ENCODE results near the gene SMIM23.
"Not testable (repeated sequence)": the region's sequence is repeated elsewhere in the genome, so short reads cannot be mapped to it uniquely, and the experiment has no call there.

Gene SMIM23

DNA sequence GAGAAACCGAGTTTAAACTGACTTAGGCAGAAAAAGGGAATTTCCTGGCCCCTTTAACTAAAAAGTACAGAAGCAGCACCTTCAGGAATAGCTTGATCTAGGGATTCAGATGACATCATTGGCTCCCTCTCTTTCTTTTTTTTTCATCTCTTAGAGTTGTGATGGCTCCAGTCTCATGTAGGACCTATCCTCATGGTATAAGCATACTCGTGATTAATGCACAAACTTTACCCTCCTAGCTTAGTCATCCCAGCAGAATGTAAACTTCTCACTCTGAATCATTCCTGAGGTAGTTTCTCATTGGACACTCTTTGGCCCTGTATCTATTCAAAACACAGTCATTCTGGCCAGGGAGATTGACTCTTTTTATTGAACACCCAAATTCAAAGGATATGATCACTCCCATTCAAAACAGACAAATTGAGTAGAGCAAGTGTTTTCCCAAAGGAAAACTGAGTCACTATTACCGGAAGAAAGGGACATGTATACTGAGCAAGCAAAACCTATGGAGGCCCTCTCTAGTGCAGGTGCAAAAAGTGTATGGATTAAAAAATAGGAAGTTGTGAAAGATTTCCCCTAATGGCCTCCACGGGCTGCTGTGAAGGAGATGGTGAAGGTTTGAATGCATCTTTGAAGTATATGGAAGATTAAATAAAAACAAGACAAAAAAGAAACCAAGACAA lies 27.6 kb upstream of the SMIM23 start:
- H3K4me1 ChIP-seq (ENCODE audit: insufficient read depth, low read length): no peaks in the 10 kb centered on the region
- H3K9ac ChIP-seq (ENCODE audit: low read depth, low read length): no peak overlapping the region
- no peaks in the 10 kb centered on the region for H3K36me3 ChIP-seq (ENCODE audit: insufficient read depth, low read length)
- H3K9me3 ChIP-seq (ENCODE audit: control insufficient read depth, insufficient read depth, low read length): no peaks in the 10 kb centered on the region

DNA sequence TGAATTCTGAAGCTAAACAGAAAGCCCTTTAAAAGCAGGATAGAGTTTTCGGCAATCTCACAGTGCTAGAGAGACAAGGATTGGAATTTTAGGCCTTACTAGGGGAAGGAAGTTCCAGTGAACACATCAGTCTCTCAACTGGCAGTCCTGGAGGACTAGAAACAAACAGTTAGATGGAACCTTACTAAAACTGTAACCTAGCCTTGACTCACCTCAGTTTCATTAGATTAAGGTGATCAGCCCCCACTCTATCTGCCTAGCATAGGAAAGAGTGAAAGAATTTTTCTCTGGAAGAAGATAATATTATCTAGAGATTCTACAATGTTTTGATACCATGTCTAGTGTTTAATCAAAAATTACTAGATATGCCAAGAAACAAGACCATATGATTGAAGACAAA lies 25.8 kb upstream of the SMIM23 start:
- Histone ChIP-seq H3K4me1 (ENCODE audit: insufficient read depth, low read length) (no peaks in the 10 kb centered on the region), H3K9me3 (ENCODE audit: control insufficient read depth, insufficient read depth, low read length) (no peaks in the 10 kb centered on the region), H3K36me3 (ENCODE audit: insufficient read depth, low read length) (no peaks in the 10 kb centered on the region), H3K9ac (ENCODE audit: low read depth, low read length) (no peak overlapping the region)

DNA sequence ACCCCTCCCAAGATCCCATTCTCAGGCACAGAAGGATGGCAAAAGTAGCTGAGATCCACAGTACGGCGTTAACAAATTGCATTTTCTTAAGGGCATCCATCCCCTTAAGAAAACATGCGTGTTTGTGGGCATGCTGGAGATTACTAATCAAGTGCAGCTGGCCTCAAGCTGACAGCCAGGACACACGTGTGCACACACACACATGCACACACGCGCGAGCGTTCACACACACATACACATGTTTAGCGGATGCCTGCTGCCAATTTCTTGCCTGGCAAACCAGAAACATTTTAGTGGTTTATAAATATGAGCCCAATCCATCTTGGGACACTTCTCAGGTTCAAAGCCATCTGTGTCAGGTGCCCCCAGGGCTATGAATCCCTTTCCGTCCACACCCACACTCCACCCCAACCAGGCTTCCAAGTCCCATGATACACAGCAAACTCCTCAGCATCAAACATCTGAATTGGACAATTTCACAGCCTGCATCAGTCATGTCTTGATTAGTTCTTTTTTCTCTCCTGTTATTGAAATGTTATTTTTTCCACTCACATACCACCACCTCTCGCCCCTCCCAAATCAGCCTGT lies 23.5 kb upstream of the SMIM23 start:
- H3K36me3 ChIP-seq (ENCODE audit: insufficient read depth, low read length): no peaks in the 10 kb centered on the region
- no peak overlapping the region for H3K9ac ChIP-seq (ENCODE audit: low read depth, low read length)
- H3K9me3 ChIP-seq (ENCODE audit: control insufficient read depth, insufficient read depth, low read length): no peaks in the 10 kb centered on the region
- no peaks in the 10 kb centered on the region for H3K4me1 ChIP-seq (ENCODE audit: insufficient read depth, low read length)

DNA sequence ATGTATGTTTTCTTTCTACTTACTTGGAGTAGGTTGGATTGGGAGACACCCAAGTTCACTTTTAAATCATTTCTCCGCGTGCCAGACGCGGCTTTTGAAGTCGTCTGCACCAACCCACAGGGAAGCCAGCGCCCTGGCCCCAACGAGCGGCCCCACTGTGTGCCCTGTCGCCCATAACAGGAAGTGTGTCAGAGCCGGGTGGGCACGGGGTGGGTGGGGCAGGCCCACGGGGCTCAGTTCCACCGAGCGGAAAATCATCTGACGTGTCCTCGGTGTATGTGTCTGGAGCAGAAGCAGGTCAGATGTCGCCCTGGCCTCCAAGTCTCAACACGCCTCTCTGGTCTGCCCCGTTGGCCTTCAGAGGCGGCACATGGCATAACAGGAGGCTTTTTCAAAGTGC lies 22.7 kb upstream of the SMIM23 start:
- no peak overlapping the region for H3K9ac ChIP-seq (ENCODE audit: low read depth, low read length)
- no peaks in the 10 kb centered on the region for H3K36me3 ChIP-seq (ENCODE audit: insufficient read depth, low read length)
- no peaks in the 10 kb centered on the region for H3K4me1 ChIP-seq (ENCODE audit: insufficient read depth, low read length)
- peaks cover 4% of the 10 kb centered on the region; the same call in 1 of the 2 replicates for H3K9me3 ChIP-seq (ENCODE audit: control insufficient read depth, insufficient read depth, low read length)

DNA sequence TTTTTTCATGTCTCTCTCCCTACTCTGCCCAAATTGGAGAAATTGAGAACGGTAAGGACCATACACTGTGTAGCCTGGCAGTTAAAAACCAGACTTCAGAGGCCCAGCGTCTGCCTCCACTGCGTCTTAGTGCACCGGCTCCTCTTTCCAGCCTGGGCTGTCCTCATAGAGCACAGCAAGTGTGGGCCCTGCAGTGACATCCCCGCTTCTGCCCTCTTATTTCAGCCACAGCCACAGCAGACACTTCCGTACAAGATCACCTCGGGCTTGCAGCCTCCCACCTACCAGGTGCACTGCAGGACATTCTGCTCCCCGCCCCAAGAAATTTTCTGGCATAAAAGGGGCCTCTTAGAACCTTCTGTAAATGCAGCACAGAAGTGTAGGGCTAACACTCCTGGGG lies 21.4 kb upstream of the SMIM23 start:
- Histone ChIP-seq H3K9ac (ENCODE audit: low read depth, low read length) (no peak overlapping the region), H3K36me3 (ENCODE audit: insufficient read depth, low read length) (no peaks in the 10 kb centered on the region), H3K9me3 (ENCODE audit: control insufficient read depth, insufficient read depth, low read length) (peaks cover 6% of the 10 kb centered on the region; the same call in 1 of the 2 replicates), H3K4me1 (ENCODE audit: insufficient read depth, low read length) (no peaks in the 10 kb centered on the region)

DNA sequence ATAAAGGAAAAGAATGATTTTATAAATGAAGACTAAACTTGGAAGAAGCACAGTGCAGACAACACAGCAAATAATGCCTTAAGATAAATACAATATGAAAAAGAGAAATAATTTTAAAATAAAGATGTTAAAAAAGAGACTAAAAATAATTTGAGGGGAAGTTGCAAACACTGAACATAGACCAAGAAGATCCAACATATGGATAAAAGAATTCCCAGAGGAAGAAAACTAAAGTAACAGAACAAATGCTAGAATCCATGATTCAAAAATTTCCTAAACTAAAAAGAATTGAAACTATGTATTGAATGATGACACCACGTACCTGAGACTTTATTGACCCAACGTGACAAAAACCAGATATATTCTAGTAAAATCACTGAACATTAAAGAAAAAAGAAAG lies 18.7 kb upstream of the SMIM23 start:
- peaks cover 6% of the 10 kb centered on the region; the same call in 1 of the 2 replicates for H3K9me3 ChIP-seq (ENCODE audit: control insufficient read depth, insufficient read depth, low read length)
- no peak overlapping the region for H3K9ac ChIP-seq (ENCODE audit: low read depth, low read length)
- 0 out of 2 replicates have a peak, but pooled peaks cover 4% of the 10 kb centered on the region for H3K4me1 ChIP-seq (ENCODE audit: insufficient read depth, low read length)
- H3K36me3 ChIP-seq (ENCODE audit: insufficient read depth, low read length): no peaks in the 10 kb centered on the region

DNA sequence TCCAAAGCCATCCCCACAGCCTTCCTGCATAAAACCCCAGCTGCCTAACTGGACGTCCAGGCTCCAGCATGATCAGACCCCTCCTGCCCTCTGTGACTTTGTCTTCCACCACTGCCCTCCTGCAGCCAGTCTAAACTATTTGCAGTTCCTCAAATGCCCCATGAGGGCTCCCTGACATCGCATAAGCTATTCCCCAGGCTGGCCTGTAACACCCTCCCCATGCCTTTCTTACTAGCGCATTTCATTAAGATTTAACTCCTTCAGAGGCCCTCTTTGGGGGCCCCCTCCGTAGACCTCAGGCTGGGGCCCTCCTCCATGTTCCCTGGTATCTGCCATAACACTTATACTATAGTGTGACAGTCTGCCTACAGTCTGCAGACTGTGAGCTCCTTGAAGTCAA lies 15.5 kb upstream of the SMIM23 start:
- no peak overlapping the region for H3K9ac ChIP-seq (ENCODE audit: low read depth, low read length)
- 0 out of 2 replicates have a peak, but pooled peaks cover 4% of the 10 kb centered on the region for H3K4me1 ChIP-seq (ENCODE audit: insufficient read depth, low read length)
- H3K36me3 ChIP-seq (ENCODE audit: insufficient read depth, low read length): no peaks in the 10 kb centered on the region
- peaks cover 6% of the 10 kb centered on the region; the same call in 1 of the 2 replicates for H3K9me3 ChIP-seq (ENCODE audit: control insufficient read depth, insufficient read depth, low read length)

DNA sequence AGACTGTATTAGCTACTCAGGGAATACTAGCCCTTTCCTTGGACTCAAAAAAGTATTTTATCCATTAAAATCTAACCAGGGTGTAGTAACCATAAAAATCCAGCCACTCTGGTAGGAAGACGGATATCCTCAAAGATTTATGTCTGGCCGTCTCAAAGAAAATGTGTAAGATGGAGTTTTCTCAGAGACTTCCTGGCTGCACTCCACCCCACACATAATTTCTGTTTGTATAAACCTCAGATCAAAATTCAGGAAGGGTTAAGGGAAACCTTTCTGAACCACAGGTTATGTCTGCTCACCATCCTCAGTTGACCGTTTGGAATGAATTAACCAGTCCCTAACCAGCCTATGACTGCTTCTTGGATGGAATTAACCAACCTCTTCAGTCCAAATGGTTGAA lies 13.8 kb upstream of the SMIM23 start:
- H3K9ac ChIP-seq (ENCODE audit: low read depth, low read length): no peak overlapping the region
- peaks cover 6% of the 10 kb centered on the region; the same call in 1 of the 2 replicates for H3K9me3 ChIP-seq (ENCODE audit: control insufficient read depth, insufficient read depth, low read length)
- no peaks in the 10 kb centered on the region for H3K36me3 ChIP-seq (ENCODE audit: insufficient read depth, low read length)
- 0 out of 2 replicates have a peak, but pooled peaks cover 4% of the 10 kb centered on the region for H3K4me1 ChIP-seq (ENCODE audit: insufficient read depth, low read length)

DNA sequence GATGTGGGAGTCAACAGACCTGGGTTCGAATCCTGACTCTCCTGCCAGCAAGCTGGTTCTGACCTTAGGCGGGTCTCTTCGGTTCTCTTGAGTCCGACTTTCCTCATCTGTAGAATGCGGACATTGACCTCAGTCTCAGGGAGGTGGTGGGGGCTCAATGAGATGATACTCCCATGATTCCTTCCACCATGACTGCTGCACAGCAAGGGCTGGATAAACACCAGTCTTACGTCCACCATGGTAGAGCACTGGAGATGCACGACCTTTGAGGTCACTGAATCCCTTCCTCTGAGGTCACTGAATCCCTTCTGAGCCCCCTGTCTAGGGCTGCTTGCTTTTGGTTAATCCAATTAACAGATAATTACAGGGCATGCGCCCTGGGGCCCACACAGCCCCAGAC lies 12.5 kb upstream of the SMIM23 start:
- H3K36me3 ChIP-seq (ENCODE audit: insufficient read depth, low read length): no peaks in the 10 kb centered on the region
- H3K9me3 ChIP-seq (ENCODE audit: control insufficient read depth, insufficient read depth, low read length): peaks cover under 1% of the 10 kb centered on the region; the same call in 1 of the 2 replicates
- H3K9ac ChIP-seq (ENCODE audit: low read depth, low read length): no peak overlapping the region
- 0 out of 2 replicates have a peak, but pooled peaks cover 4% of the 10 kb centered on the region for H3K4me1 ChIP-seq (ENCODE audit: insufficient read depth, low read length)

DNA sequence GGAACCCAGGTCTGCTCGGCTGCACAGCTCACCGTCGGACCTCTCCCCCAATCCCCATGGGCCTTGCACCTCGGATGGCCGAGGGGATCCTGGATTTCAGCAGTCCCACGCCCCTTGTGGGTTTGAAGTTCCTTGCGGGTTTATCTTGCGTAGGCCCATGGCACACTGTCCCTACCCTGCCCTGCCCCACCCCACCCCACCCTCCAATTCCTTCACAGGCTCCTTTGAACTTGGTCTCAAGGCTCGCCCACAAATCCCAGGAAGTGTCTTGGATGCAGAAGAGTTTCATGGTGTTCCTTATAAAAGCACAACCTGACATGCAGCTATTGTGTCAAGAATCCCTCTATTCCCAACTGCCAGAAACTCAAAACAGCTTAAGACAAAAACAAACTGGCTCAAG lies 11.2 kb upstream of the SMIM23 start:
- Histone ChIP-seq H3K9ac (ENCODE audit: low read depth, low read length) (no peak overlapping the region), H3K9me3 (ENCODE audit: control insufficient read depth, insufficient read depth, low read length) (no peaks in the 10 kb centered on the region), H3K4me1 (ENCODE audit: insufficient read depth, low read length) (0 out of 2 replicates have a peak, but pooled peaks cover 4% of the 10 kb centered on the region), H3K36me3 (ENCODE audit: insufficient read depth, low read length) (no peaks in the 10 kb centered on the region)

DNA sequence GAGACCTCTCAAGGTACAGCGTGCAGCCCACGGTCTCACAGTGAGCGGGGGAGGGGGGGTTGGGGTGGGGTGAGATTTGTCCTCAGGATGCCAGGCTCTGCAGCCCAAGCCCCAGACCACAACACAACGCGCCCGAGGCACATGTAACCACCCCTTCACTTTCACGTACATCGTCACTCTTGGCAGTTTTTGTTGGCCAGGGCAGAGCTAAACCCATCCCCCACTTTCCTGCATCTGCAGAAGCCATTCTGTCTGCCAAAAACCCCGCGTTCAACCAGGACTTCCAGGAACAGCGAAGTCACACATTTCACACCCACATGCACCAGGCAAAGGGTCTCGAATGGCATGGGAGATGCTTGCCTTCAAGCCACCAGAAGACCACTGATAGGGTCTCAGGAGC lies 9.4 kb upstream of the SMIM23 start:
- H3K4me1 ChIP-seq (ENCODE audit: insufficient read depth, low read length): no peaks in the 10 kb centered on the region
- H3K9me3 ChIP-seq (ENCODE audit: control insufficient read depth, insufficient read depth, low read length): no peaks in the 10 kb centered on the region

DNA sequence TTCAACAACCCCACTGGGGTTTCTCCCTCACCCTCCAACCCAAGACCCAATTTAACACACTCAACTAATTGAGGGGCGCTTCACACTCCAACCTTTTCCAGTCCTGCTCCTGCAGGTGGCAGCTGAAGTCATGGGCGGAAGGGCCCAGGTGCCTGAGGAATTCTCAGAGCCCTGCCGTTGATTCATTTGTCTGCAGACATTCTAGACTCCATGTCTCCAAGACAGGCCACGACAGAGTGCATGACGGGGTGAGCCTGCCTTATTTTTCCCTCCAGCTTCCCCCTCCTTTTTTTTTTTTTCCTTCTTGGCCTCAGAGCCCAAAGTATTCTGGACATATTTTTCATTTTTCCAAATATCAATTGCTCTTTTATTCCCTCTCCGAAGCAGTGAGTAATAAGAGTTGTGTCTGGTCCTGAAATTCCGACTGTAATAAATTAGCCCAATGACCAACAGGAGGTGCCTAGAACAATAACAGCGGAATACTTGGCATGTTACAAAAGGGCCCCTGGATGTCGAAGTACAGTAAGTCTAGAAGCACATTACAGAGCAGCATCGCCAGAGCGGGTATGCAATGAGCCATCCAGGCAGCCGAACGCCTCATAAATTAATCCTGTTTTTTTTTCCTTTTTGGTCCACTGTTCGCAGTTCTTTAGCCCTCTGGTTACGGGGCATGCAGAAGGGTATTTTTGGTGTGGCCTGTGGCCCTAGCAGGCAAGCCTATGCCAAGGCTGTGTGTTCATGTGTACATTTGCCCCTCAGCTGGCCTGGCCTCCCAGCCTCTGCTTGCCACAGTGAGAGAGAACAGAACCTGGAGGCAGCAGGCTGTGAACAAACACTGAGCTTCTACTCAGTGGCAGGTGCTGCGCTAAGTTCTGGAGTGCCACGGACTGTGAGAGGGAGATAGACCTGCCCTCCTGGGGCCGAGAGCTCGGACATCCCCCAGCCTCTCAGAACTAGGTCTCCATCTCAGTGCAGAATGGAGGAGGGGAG lies 8.6 kb upstream of the SMIM23 start:
- H3K9ac ChIP-seq (ENCODE audit: low read depth, low read length): no peak overlapping the region
- H3K36me3 ChIP-seq (ENCODE audit: insufficient read depth, low read length): no peaks in the 10 kb centered on the region
- H3K9me3 ChIP-seq (ENCODE audit: control insufficient read depth, insufficient read depth, low read length): no peaks in the 10 kb centered on the region; the same call in 1 of the 2 replicates
- H3K4me1 ChIP-seq (ENCODE audit: insufficient read depth, low read length): no peaks in the 10 kb centered on the region

More for the DNA sequence above, 9.4 kb upstream of the SMIM23 start:
- H3K9ac ChIP-seq (ENCODE audit: low read depth, low read length): no peak overlapping the region
- no peaks in the 10 kb centered on the region for H3K36me3 ChIP-seq (ENCODE audit: insufficient read depth, low read length)

DNA sequence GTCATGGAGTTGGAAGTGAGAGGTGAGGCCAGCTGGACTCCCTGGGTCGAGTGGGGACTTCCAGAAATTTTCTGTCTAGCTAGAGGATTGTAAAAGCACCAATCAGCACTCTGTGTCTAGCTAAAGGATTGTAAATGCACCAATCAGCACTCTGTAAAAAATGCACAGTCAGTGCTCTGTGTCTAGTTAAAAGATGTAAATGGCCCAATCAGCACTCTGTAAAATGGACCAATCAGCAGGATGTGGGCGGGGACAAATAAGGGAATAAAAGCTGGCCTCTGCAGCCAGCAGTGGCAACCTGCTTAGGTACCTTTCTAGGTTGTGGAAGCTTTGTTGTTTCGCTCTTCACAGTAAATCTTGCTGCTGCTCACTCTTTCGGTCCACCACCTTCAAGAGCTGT lies 3.9 kb upstream of the SMIM23 start:
- H3K36me3 ChIP-seq (ENCODE audit: insufficient read depth, low read length); H3K9ac ChIP-seq (ENCODE audit: low read depth, low read length); H3K4me1 ChIP-seq (ENCODE audit: insufficient read depth, low read length): not testable (repeated sequence)

DNA sequence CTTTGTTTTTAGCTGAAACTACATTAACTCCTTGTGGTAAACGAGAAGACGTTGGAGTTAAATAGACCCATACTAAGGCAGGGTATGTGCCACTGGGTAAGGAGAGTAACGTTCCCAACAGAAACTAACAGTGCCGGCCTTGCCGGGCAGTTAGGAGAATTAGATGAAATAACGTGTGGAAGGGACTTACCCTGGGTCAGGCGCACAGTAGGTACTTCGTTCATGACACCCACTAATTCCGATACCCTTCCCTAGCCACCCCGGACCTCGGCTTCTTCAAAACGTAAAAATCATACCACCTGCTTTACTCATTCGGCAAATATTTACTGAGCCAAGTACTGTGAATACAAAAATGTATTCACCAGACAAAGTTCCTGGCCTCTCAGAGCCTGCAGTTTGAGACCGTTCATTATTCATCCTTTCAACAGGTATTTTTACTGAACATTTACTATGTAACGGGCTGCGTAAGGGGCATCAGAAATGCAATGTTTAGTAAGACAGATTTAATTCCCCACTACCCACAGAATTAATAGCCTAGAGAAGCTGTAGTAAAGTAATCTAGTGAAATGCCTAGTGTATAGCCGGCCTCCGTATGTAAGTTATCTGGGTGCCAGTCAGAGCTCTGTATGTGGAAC lies 3.2 kb upstream of the SMIM23 start:
- Histone ChIP-seq H3K36me3 (ENCODE audit: insufficient read depth, low read length) (no peaks in the 10 kb centered on the region), H3K4me1 (ENCODE audit: insufficient read depth, low read length) (no peaks in the 10 kb centered on the region), H3K9me3 (ENCODE audit: control insufficient read depth, insufficient read depth, low read length) (no peaks in the 10 kb centered on the region; the same call in 1 of the 2 replicates)

More for the DNA sequence above, 3.9 kb upstream of the SMIM23 start:
- H3K9me3 ChIP-seq (ENCODE audit: control insufficient read depth, insufficient read depth, low read length): not testable (repeated sequence)

More for the DNA sequence above, 3.2 kb upstream of the SMIM23 start:
- no peak overlapping the region for H3K9ac ChIP-seq (ENCODE audit: low read depth, low read length)
